Epidermal melanocyte (primary cell): ENCODE data around the gene UACA.

ENCODE experiments used
- DNase-seq: peaks from one replicate; pipeline ENCODE4 v3.0.0; 2011; ENCODE audit warnings: low spot score; ENCODE audit not compliant: insufficient read length

The UACA gene

DNA sequence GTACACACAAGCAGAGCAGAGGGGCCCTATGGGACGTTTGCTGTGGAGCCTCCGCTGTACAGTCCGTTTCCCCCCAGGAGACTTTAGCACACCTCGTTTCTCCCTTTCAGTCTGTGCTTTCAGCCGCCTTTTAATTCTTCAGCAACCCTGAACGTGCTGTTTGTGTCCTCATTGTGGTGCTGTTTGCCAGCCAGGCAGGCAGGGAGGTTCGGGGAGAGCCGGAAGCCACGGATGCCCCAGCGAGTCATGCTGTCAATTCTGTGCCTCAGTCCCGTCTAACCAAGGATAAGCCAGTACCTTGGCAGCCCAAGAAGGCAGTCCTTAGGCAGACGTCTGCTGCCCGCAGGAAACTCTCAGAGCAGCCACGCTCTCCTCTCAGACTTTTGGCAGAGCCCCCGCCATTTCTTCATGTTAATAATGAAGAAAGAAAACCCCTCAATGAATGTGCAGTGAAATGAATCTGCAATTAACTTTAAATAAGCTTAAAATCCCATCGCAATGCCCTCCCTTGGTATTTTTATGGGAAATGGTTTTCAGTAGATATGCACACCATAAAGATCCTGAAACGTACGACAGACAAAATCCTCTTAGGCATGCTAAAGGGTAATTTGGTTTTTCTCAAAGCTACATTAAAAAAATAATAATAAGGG is 158.6 kb downstream of the UACA start:
- DNase-seq, result no peak
